ENCODE measurements around the gene LAPTM5.

DNA sequence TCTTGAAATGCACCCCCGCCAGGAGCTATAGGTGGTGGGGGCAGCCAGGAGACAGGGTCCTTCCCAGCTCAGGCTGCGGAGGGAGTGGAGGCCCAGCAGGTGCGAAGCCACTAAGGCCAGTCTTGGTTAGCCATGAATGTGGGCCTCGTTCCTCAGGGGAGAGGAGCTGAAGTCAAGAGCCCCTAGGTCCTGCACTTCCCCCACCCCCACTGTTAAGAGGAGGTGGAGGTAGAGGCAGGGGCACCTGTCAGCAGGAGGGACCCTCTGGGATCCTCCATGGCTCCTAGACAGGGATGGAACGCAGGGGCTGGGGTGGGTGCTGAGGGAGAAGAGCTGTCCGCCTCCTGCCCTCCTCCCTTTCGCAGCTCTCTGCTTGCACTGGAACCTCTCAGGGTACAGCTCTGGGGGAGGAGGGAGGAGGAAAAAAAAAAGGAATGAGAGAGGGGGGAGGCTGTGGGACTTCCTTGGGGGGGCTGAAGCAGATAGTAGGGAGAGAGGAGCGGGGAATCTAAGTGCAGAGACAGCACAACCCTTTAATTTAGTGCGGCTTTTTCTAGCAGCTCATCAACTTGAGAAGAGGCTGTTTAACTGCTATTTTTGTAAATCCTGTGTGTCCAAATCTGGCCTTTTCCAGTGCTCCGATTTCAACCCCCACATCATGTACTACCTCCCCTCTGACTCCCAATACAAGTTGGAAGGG lies 71.2 kb downstream of the LAPTM5 start:
- TF ChIP-seq POLR2A (IDR thresholded peaks at IDR 0.05), result no peak
- TF ChIP-seq CTCF (IDR thresholded peaks at IDR 0.05), result no peak

Data from thyroid gland (tissue), 4 donors.